CD4-positive, alpha-beta T cell treated with Interleukin-4 for 1 hour (primary cell): ENCODE results near the gene TEAD1.

Experiments used
- DNase-seq, 2 donors: peaks; one replicate each; pipeline ENCODE4 v3.0.0-alpha.2; 2020 to 2022

TEAD1 gene

GRCh38 chr11:12793065-12793464 is 118.8 kb downstream of the TEAD1 start:
- DNase-seq = no peak

- DNase-seq = no peak
These were observed 119.3 kb downstream of the TEAD1 start for GRCh38 chr11:12793506-12793905.

- DNase-seq = no peak
These were observed 120.5 kb downstream of the TEAD1 start for GRCh38 chr11:12794576-12795230.

GRCh38 chr11:12797996-12798395 is 123.8 kb downstream of the TEAD1 start:
- DNase-seq = no peak

GRCh38 chr11:12798609-12799011 is 124.4 kb downstream of the TEAD1 start:
- DNase-seq = no peak

GRCh38 chr11:12799334-12799835 is 125.2 kb downstream of the TEAD1 start:
- DNase-seq = no peak

GRCh38 chr11:12800032-12800671 is 125.9 kb downstream of the TEAD1 start:
- no peak for DNase-seq

GRCh38 chr11:12800871-12801270 is 126.7 kb downstream of the TEAD1 start:
- no peak for DNase-seq

GRCh38 chr11:12801976-12802375 is 127.8 kb downstream of the TEAD1 start:
- no peak for DNase-seq

GRCh38 chr11:12802418-12803085 is 128.3 kb downstream of the TEAD1 start:
- no peak for DNase-seq

- no peak for DNase-seq
These were observed 129.0 kb downstream of the TEAD1 start for GRCh38 chr11:12803086-12803826.

- DNase-seq = no peak
These were observed 131.9 kb downstream of the TEAD1 start for GRCh38 chr11:12806113-12806512.

GRCh38 chr11:12807621-12808020 is 133.4 kb downstream of the TEAD1 start:
- DNase-seq = no peak

- no peak for DNase-seq
These were observed 134.3 kb downstream of the TEAD1 start for GRCh38 chr11:12808519-12808918.

- no peak for DNase-seq
These were observed 135.1 kb downstream of the TEAD1 start for GRCh38 chr11:12809364-12809763.

- DNase-seq = no peak
These were observed 135.8 kb downstream of the TEAD1 start for GRCh38 chr11:12809864-12810567.

- no peak for DNase-seq
These were observed 136.3 kb downstream of the TEAD1 start for GRCh38 chr11:12810568-12810894.

GRCh38 chr11:12811861-12812260 is 137.6 kb downstream of the TEAD1 start:
- DNase-seq = no peak

- no peak for DNase-seq
These were observed 138.6 kb downstream of the TEAD1 start for GRCh38 chr11:12812849-12813248.

GRCh38 chr11:12813371-12814225 is 139.4 kb downstream of the TEAD1 start:
- DNase-seq = no peak

GRCh38 chr11:12815129-12815480 is 140.9 kb downstream of the TEAD1 start:
- DNase-seq = no peak

GRCh38 chr11:12815931-12816494 is 141.8 kb downstream of the TEAD1 start:
- no peak for DNase-seq
